ENCODE measurements around the gene TSEN34.
"Not testable (repeated sequence)": the region's sequence is repeated elsewhere in the genome, so short reads cannot be mapped to it uniquely, and the experiment has no call there.

Gene TSEN34

GRCh38 chr19:54230031-54230430 lies 38.9 kb downstream of the TSEN34 start:
- no peak overlapping the region for H3K27ac ChIP-seq
- no peak for TF ChIP-seq CTCF (conservative IDR thresholded peaks at IDR 0.05)
- no peak for TF ChIP-seq ZFX (IDR thresholded peaks at IDR 0.05)

GRCh38 chr19:54231077-54231931 lies 40.2 kb downstream of the TSEN34 start:
- H3K27ac ChIP-seq, result no peak overlapping the region
- peak; percentile 99 for TF ChIP-seq CTCF (conservative IDR thresholded peaks at IDR 0.05)
- no peak for TF ChIP-seq ZFX (IDR thresholded peaks at IDR 0.05)

GRCh38 chr19:54233941-54234340 lies 42.8 kb downstream of the TSEN34 start:
- H3K27ac ChIP-seq, result no peak overlapping the region
- TF ChIP-seq CTCF (conservative IDR thresholded peaks at IDR 0.05), result no peak
- no peak for TF ChIP-seq ZFX (IDR thresholded peaks at IDR 0.05)

- H3K27ac ChIP-seq, result not testable (repeated sequence)
Observed at GRCh38 chr19:54239491-54240371, 48.6 kb downstream of the TSEN34 start.

- not testable (repeated sequence) for H3K27ac ChIP-seq
Observed at GRCh38 chr19:54240372-54241336, 49.5 kb downstream of the TSEN34 start.

GRCh38 chr19:54242234-54242633 lies 51.1 kb downstream of the TSEN34 start:
- not testable (repeated sequence) for H3K27ac ChIP-seq

GRCh38 chr19:54242646-54243045 lies 51.5 kb downstream of the TSEN34 start, which contains the start of gene LILRA6:
Gene LILRA6, minus strand, starts transcription at chr19:54242790.
- H3K27ac ChIP-seq, result not testable (repeated sequence)

- H3K27ac ChIP-seq, result not testable (repeated sequence)
Observed at GRCh38 chr19:54243809-54244208, 52.7 kb downstream of the TSEN34 start.
